NCI-H1694 treated with DMSO at 0.1 percent for 48 hours (cell line): ENCODE measurements around the gene ATP8B2.

Experiments used
- DNase-seq: peaks from one replicate; lab custom pipeline; 2025; lab: John Stamatoyannopoulos, UW

The ATP8B2 gene

GRCh38 chr1:154398678-154399077, 73.4 kb downstream of the ATP8B2 start:
- no peak for DNase-seq

DNA sequence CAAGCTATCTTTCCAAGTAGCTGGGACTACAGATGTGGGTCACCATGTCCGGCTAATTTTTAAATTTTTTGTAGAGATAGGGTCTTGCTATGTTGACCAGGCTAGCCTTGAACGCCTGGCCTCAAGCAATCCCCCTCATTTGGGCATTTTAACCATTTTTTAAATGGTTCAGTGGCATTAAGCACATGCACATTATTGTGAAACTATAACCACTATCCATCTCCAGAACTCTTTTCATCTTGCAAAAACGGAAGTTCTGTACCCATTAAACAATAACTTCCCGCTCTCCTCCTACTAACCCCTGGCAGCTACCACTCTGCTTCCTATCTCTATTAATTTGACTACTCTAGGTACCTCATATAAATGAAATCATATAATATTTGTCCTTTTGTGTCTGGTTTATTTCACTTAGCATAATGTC, 75.1 kb downstream of the ATP8B2 start:
- no peak for DNase-seq
